GM21529 (cell line): Measurements from ENCODE around the gene CBX4.

Experiments used
- ATAC-seq: cut with Tn5 transposase; IDR thresholded peaks from one replicate; pipeline ENCODE4 v1.9.1; 2021; ENCODE audit not compliant: unreplicated experiment

The CBX4 gene

DNA sequence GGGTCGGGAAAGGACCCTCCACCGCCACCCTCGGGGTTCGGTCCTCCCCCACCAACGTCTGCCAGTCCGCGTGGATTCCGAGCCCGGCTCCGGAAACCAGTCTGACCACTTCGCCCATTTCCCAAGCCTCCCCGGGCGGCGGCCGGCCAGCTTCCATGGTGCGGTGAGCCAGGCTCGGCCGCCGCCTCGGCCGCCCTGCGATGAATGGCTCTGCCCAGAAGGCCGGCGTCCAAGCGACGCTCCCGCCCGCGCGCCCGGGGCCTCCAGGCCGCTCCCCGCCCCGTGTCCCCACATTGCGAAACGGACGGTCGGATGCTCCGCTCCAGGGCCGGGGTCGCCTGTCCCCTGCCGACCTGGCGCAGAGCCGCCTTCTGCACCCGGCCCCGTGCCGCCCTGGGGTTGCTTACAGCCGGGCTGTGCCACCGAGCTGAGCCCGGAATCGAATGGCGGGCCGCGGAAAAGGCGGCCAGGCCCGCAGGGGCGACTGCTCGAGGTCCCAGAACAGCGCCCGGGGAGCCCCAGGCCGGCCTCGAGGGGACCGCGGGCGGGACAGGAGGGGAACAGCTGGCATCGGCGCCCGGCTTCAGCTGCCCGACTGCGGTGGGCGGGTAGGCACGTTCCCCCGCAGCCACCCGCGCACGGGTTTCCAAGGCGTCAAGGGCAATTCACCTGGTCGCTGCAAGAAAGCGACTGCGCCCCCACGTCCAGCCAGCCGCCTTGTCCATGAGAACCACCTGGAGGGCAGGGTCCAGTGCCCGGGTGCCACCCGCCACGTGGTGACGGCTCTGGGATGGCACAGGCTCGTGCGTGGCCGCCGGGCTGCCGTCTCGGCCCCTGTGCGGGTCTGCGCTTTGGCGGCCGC lies 24.0 kb downstream of the CBX4 start:
- no peak for ATAC-seq

- no peak for ATAC-seq
Measured at GRCh38 chr17:79814127-79814973, 24.9 kb downstream of the CBX4 start.

DNA sequence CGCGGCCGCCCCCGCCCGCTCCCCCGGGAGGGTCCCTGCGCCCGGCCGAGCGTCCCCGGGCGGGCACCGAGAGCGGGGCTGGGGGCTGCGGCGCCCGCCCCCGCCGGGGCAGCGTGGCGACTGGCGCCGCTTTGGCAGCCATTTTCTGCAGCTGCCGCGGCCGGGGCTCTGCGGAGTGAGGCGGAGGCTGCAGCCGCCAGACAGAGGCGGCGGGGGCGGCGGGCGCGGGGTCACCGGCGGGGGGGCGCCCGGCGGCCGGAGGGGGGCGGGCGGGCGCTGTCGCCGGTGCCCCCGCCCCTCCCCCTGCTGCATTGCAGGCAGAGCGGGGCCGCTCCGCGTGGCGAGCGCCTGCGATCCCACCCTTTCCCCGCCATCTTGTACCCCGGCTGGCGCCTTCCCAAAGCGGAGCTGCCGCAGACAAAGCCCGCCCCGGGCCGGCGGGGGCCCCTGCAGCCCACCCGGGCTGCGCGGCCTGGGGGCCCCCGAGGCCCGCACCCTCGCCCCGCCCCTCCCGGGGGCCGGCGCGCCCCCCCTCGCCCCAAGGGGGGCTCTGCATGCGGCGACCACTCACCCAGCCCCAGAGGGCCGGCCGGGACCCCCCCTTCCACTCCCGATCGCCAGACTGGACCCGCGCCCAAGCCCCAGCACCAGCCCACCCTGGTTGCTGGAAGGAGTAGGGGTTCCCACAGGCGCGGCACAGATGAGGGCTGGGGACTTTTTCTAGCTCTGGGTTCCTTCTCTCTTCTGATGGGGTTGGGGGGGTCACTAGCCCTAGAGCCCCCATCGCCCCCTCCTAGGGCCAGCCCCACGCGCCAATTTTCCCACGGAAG lies 25.7 kb downstream of the CBX4 start:
- ATAC-seq: no peak

- ATAC-seq: no peak
Measured at GRCh38 chr17:79812353-79813258, 26.6 kb downstream of the CBX4 start.

GRCh38 chr17:79811868-79812352 lies 27.3 kb downstream of the CBX4 start:
- no peak for ATAC-seq

- no peak for ATAC-seq
Measured at GRCh38 chr17:79811011-79811867, 28.0 kb downstream of the CBX4 start.

- peak; percentile 81 for ATAC-seq
Measured at GRCh38 chr17:79810130-79811010, 28.9 kb downstream of the CBX4 start.

GRCh38 chr17:79809530-79810129 lies 29.6 kb downstream of the CBX4 start:
- ATAC-seq: no peak

DNA sequence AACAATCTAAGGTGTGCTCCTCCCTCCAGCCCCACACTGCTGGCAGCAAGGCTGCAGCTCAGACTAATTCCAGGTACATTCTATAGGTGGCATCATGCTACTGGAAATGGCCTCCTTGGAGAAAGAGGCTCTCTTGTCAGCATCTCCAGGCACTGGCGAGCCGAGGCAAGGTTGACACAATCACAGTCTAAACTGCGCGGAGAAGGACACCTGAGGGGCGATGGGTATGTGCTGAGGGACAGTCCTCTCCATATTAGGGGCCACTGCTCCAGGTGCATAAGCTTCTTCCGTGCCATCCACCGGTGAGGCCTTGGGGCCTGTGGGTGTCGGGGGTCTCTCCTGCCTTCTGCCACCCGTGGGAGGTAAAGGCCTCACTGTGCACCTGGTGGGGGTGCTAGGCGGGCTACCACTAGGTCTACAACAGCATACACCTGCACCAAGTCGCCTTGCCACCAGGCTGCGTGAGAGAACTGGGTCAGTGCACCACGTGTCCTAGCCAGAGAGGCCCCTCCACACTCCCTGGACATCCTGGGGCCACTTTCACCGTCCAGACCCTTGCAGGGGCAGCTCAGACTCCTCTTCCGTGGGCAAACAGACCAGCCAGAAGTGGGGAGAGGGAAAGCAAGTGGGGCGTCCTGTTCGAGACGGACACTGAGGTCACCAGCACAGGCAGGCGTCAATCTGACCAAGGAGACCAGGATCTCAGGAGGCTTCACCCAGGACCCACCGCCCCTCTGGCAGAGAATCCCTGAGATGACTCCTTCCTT lies 30.3 kb downstream of the CBX4 start:
- ATAC-seq: no peak

DNA sequence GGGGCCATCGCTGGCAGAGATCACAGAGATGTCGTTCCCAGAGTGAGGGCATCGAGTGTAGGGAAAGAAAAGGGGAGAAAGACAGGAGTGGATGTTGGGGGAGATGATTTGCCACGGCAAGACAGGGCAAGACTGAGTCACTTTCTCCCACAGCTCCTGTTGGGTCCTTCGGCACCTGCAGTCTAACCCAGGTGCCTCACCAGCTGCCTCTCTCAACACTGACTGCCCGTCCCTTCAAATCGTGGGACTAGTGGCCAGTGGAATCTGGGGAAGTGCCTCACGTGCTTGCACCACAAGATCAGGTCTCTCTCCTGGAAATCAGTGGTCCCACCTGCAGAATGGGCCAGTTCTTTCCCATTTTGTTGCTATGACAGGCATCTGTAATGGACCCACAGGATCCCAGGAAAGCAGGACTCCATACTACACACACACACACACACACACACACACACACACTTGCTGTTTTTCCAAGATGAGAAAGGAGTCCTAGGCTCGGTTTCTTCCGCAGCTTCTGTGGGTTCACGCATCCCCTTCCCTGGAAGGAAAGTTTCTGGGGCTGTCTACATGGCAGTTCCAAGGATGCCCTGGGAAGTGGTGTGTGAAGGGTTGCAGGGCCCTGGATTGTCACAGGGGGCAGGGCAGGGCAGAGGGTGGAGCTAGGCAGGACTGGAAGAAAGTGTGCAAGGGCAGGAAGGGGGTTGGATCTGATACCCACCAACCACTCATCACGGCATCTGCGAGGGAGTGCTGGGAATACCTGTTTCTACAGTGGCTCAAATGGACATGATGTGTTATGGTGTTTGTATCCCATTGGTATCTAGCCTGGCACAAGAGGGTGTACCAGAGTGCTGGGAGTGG lies 32.1 kb downstream of the CBX4 start:
- ATAC-seq: no peak

GRCh38 chr17:79806446-79806760 lies 32.8 kb downstream of the CBX4 start:
- no peak for ATAC-seq

GRCh38 chr17:79804856-79805696 lies 34.2 kb downstream of the CBX4 start:
- peak; percentile 11 for ATAC-seq

DNA sequence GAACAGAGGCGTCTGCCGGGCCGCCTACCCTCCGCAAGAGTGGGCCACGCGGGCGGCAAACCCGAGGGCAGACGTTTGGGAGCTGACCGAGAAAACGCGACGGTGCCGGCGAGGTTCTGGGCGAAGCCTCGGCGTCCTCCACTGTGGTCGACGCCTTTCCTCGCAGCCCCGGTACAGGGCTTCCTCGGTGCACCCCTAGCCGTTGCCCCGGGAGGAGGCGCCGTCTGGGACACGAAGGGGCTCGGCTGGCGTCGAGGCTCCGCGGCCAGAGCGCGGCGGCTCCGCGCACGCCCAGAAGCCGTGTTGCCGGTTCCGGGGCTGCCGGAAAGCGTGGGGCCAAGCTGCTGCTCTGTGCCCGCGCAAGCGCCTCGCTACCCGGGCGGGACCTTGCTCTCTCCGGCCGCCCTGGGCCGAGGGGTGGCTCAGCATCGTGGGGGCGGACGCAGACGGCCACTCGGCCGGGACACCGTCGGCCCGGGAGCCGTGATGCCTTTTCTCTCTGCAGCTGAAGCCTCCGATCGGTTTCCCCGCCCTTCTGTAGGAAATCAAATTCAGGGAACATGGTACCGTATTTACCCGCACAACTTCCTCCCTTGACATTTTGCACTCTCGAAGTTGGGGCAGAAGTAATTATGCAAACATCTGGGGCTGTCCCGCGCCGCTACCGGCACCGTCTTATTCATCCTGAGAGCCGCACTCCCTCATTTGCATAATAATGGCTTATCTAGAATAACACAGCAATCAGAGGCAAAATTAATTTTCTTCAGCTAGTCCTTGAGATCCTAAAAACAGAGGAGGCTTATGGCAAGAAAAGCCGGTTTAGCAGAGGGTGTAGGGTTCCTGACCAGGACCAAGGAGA lies 35.0 kb downstream of the CBX4 start:
- peak; percentile 81 for ATAC-seq

DNA sequence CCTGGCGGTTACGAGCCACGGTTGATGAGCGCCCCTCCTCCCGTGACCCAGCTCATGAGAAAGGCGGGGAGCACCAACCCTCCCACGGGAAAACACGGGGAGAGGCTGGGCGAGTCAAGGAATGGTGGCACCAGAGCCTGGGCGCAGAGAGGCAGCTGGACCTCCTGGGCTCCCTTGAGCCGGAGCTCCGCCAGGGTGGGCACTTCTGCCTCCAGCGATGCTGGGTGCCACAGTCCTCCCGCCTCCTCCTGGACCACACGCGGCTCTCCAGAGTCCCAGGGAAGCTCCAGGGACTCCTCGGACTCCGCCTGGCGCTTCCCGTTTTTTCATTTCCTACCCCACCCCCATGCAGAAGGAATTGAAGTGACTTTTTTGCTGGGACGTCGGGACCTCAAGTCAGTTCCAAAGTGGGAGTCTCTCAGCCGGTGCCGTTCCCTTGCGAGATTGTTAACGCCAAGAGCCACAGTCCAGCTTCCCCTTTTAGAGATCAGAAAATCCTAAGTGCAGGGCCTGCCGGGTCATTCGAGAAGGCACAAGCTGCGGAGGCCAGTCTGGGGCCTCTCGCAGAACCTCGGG lies 35.7 kb downstream of the CBX4 start:
- no peak for ATAC-seq
